ENCODE measurements around the gene JAG2.

The JAG2 gene

DNA sequence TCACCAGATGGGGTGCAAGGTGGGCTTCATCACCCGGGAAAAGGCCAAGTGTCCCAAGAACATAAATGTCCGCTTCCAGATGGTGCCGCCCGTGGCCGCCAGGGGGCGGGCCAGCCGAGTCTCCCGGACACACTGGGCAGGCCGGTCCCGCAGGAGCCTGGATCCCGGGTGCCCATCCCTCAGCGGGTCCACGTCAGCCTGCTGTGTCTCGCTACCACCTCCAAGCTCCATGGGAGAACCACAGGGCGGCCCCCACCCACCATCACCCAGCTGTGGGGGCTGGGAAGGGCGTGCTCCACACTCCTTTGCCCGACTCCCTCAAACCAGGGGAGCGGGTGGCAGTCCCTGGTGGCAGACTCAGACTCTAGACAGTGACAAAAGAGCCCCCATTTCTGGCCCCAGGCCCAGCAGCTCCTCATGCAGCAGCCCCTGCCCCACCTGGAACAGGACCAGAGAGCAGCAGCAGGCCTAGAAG lies 34.5 kb upstream of the JAG2 start:
- Histone ChIP-seq H3K27ac (ENCODE audit: extremely low read depth, low read depth, low read length) (no peak overlapping the region), H3K36me3 (ENCODE audit: control insufficient read depth in 2 of 2, insufficient read depth in 1 of 2, low read length in 2 of 2) (no peaks in the 10 kb centered on the region), H3K4me3 (ENCODE audit: low read depth, low read length) (no peak overlapping the region), H3K4me1 (ENCODE audit: control insufficient read depth, insufficient read depth, low read length) (no peaks in the 10 kb centered on the region), H3K9me3 (ENCODE audit: control insufficient read depth, insufficient read depth, low read depth, low read length) (no peaks in the 10 kb centered on the region)
- ChIA-PET POLR2A (no interaction called here), CTCF (interaction anchor here (0.5 to 4.0 kb wide), 15 partner anchors 13 to 151 kb away, joined by 3 to 23 read pairs (median 3); no protein-coding TSS in a partner anchor)
- TF ChIP-seq, protein P1, sequence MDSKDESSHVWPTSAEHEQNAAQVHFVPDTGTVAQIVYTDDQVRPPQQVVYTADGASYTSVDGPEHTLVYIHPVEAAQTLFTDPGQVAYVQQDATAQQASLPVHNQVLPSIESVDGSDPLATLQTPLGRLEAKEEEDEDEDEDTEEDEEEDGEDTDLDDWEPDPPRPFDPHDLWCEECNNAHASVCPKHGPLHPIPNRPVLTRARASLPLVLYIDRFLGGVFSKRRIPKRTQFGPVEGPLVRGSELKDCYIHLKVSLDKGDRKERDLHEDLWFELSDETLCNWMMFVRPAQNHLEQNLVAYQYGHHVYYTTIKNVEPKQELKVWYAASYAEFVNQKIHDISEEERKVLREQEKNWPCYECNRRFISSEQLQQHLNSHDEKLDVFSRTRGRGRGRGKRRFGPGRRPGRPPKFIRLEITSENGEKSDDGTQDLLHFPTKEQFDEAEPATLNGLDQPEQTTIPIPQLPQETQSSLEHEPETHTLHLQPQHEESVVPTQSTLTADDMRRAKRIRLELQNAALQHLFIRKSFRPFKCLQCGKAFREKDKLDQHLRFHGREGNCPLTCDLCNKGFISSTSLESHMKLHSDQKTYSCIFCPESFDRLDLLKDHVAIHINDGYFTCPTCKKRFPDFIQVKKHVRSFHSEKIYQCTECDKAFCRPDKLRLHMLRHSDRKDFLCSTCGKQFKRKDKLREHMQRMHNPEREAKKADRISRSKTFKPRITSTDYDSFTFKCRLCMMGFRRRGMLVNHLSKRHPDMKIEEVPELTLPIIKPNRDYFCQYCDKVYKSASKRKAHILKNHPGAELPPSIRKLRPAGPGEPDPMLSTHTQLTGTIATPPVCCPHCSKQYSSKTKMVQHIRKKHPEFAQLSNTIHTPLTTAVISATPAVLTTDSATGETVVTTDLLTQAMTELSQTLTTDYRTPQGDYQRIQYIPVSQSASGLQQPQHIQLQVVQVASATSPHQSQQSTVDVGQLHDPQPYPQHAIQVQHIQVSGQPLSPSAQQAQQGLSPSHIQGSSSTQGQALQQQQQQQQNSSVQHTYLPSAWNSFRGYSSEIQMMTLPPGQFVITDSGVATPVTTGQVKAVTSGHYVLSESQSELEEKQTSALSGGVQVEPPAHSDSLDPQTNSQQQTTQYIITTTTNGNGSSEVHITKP (tag by site-specific recombination; IDR thresholded peaks at IDR 0.05): no peak
- TF ChIP-seq IKZF3 (tag by site-specific recombination; IDR thresholded peaks at IDR 0.05) (peak; percentile 80), ZBTB21 (tag by site-specific recombination; IDR thresholded peaks at IDR 0.05) (no peak), ZNF133 (tag by site-specific recombination; IDR thresholded peaks at IDR 0.05) (no peak), ZEB2 (tag by site-specific recombination; IDR thresholded peaks at IDR 0.05) (0 out of 2 replicates have a peak, but pooled peaks have one; percentile 27), ZBTB7A (tag by site-specific recombination; IDR thresholded peaks at IDR 0.05; ENCODE audit: low read depth) (no peak), ZBTB48 (tag by site-specific recombination; IDR thresholded peaks at IDR 0.05) (no peak), GFI1B (tag by site-specific recombination; IDR thresholded peaks at IDR 0.05) (no peak), ZNF776 (tag by site-specific recombination; IDR thresholded peaks at IDR 0.05; ENCODE audit: borderline replicate concordance) (no peak), ZNF214 (tag by site-specific recombination; IDR thresholded peaks at IDR 0.05; ENCODE audit: borderline replicate concordance) (no peak), REPIN1 (tag by site-specific recombination; IDR thresholded peaks at IDR 0.05; ENCODE audit: low read depth) (no peak), ZBTB1 (tag by site-specific recombination; IDR thresholded peaks at IDR 0.05) (no peak), ZNF707 (tag by site-specific recombination; IDR thresholded peaks at IDR 0.05) (no peak), ZNF292 (tag by site-specific recombination; IDR thresholded peaks at IDR 0.05; ENCODE audit: borderline replicate concordance, low read depth) (no peak), OVOL3 (tag by site-specific recombination; IDR thresholded peaks at IDR 0.05) (no peak), ZNF664 (tag by site-specific recombination; IDR thresholded peaks at IDR 0.05) (no peak)
- TF ChIP-seq, protein P2, sequence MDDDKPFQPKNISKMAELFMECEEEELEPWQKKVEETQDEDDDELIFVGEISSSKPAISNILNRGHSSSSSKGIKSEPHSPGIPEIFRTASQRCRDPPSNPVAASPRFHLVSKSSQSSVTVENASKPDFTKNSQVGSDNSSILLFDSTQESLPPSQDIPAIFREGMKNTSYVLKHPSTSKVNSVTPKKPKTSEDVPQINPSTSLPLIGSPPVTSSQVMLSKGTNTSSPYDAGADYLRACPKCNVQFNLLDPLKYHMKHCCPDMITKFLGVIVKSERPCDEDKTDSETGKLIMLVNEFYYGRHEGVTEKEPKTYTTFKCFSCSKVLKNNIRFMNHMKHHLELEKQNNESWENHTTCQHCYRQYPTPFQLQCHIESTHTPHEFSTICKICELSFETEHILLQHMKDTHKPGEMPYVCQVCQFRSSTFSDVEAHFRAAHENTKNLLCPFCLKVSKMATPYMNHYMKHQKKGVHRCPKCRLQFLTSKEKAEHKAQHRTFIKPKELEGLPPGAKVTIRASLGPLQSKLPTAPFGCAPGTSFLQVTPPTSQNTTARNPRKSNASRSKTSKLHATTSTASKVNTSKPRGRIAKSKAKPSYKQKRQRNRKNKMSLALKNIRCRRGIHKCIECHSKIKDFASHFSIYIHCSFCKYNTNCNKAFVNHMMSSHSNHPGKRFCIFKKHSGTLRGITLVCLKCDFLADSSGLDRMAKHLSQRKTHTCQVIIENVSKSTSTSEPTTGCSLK (tag by site-specific recombination; IDR thresholded peaks at IDR 0.05): no peak
- TF ChIP-seq, protein P3, sequence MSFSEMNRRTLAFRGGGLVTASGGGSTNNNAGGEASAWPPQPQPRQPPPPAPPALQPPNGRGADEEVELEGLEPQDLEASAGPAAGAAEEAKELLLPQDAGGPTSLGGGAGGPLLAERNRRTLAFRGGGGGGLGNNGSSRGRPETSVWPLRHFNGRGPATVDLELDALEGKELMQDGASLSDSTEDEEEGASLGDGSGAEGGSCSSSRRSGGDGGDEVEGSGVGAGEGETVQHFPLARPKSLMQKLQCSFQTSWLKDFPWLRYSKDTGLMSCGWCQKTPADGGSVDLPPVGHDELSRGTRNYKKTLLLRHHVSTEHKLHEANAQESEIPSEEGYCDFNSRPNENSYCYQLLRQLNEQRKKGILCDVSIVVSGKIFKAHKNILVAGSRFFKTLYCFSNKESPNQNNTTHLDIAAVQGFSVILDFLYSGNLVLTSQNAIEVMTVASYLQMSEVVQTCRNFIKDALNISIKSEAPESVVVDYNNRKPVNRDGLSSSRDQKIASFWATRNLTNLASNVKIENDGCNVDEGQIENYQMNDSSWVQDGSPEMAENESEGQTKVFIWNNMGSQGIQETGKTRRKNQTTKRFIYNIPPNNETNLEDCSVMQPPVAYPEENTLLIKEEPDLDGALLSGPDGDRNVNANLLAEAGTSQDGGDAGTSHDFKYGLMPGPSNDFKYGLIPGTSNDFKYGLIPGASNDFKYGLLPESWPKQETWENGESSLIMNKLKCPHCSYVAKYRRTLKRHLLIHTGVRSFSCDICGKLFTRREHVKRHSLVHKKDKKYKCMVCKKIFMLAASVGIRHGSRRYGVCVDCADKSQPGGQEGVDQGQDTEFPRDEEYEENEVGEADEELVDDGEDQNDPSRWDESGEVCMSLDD (tag by site-specific recombination; IDR thresholded peaks at IDR 0.05): no peak
- TF ChIP-seq, protein P4, sequence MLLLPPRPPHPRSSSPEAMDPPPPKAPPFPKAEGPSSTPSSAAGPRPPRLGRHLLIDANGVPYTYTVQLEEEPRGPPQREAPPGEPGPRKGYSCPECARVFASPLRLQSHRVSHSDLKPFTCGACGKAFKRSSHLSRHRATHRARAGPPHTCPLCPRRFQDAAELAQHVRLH (tag by site-specific recombination; IDR thresholded peaks at IDR 0.05): no peak
- TF ChIP-seq, protein P5, sequence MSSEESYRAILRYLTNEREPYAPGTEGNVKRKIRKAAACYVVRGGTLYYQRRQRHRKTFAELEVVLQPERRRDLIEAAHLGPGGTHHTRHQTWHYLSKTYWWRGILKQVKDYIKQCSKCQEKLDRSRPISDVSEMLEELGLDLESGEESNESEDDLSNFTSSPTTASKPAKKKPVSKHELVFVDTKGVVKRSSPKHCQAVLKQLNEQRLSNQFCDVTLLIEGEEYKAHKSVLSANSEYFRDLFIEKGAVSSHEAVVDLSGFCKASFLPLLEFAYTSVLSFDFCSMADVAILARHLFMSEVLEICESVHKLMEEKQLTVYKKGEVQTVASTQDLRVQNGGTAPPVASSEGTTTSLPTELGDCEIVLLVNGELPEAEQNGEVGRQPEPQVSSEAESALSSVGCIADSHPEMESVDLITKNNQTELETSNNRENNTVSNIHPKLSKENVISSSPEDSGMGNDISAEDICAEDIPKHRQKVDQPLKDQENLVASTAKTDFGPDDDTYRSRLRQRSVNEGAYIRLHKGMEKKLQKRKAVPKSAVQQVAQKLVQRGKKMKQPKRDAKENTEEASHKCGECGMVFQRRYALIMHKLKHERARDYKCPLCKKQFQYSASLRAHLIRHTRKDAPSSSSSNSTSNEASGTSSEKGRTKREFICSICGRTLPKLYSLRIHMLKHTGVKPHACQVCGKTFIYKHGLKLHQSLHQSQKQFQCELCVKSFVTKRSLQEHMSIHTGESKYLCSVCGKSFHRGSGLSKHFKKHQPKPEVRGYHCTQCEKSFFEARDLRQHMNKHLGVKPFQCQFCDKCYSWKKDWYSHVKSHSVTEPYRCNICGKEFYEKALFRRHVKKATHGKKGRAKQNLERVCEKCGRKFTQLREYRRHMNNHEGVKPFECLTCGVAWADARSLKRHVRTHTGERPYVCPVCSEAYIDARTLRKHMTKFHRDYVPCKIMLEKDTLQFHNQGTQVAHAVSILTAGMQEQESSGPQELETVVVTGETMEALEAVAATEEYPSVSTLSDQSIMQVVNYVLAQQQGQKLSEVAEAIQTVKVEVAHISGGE (tag by site-specific recombination; conservative IDR thresholded peaks at IDR 0.05; ENCODE audit: low read depth): no peak
